PFSK-1 (cell line): ENCODE measurements around the gene YWHAH.

Experiments
- FOXP2 ChIP-seq: optimal IDR thresholded peaks from 2 replicates; pipeline ENCODE3; 2011; ENCODE audit warnings: borderline replicate concordance, control low read depth, inconsistent platforms; ENCODE audit not compliant: insufficient read depth; ENCODE audit errors: extremely low read length, extremely low read depth
- POLR2AphosphoS5 ChIP-seq: IDR thresholded peaks from 2 replicates; pipeline ENCODE4 v1.6.1; 2012; ENCODE audit warnings: low read depth, mild to moderate bottlenecking, control low read depth, low read length, moderate library complexity
- REST ChIP-seq, 2 experiments: IDR thresholded peaks; 2 replicates each; pipeline versions ENCODE4 v1.6.1 to v1.8.0; 2011 to 2012; ENCODE audit warnings: low read depth in 2 of 2, low read length in 2 of 2, control low read depth in 1 of 2, inconsistent platforms in 1 of 2, mild to moderate bottlenecking in 1 of 2, moderate library complexity in 1 of 2; ENCODE audit not compliant: insufficient read depth in 1 of 2
- SIN3A ChIP-seq: IDR thresholded peaks from 2 replicates; pipeline ENCODE4 v1.6.1; 2012; ENCODE audit warnings: mild to moderate bottlenecking, low read length, moderate library complexity, borderline replicate concordance; ENCODE audit not compliant: insufficient read depth
- TAF1 ChIP-seq: IDR thresholded peaks from 2 replicates; pipeline ENCODE4 v1.6.1; 2012; ENCODE audit warnings: low read length, control low read depth, borderline replicate concordance; ENCODE audit not compliant: insufficient read depth

GRCh38 chr22:32005453-32005852, 61.1 kb downstream of the YWHAH start:
- TF ChIP-seq POLR2AphosphoS5, result no peak
- no peak for TF ChIP-seq REST (IDR thresholded peaks at IDR 0.05; ENCODE audit: insufficient read depth in 1 of 2, low read depth in 2 of 2, low read length in 2 of 2)
- TF ChIP-seq TAF1, result no peak
- no peak for TF ChIP-seq SIN3A
- no peak for TF ChIP-seq FOXP2
